HepG2 (cell line): ENCODE results near the gene SGCE. TPM values are rescaled to one million over a fixed set of nuclear protein-coding genes. Genes with fewer than 3 reads are reported as not detected.

Source experiments
- FOXA3 ChIP-seq: IDR thresholded peaks from 2 replicates; pipeline ENCODE4 v1.6.1; 2016; ENCODE audit warnings: missing genetic modification reagents, missing compliant biosample characterization
- GLI4 ChIP-seq: sonication (generic); formaldehyde crosslinking; IDR thresholded peaks from 2 replicates; pipeline ENCODE4 v1.5.1; 2020; ENCODE audit warnings: missing genetic modification reagents, mild to moderate bottlenecking, moderate library complexity, borderline replicate concordance
- GZF1 ChIP-seq: sonication (generic); formaldehyde crosslinking; IDR thresholded peaks from 2 replicates; pipeline ENCODE4 v1.5.1; 2020; ENCODE audit warnings: mild to moderate bottlenecking, missing genetic modification reagents
- KLF15 ChIP-seq: sonication (generic); formaldehyde crosslinking; IDR thresholded peaks from 2 replicates; pipeline ENCODE4 v1.8.1; 2023; ENCODE audit warnings: borderline replicate concordance, mild to moderate bottlenecking, inconsistent platforms, missing genetic modification reagents, mixed read lengths
- MIXL1 ChIP-seq: IDR thresholded peaks from 2 replicates; pipeline ENCODE4 v1.6.1; 2016
- NFKBIZ ChIP-seq: IDR thresholded peaks from 2 replicates; pipeline ENCODE4 v1.6.1; 2018; ENCODE audit warnings: missing genetic modification reagents, missing compliant biosample characterization
- SIX1 ChIP-seq: sonication (generic); formaldehyde crosslinking; IDR thresholded peaks from 2 replicates; pipeline ENCODE4 v1.4.0; 2020; ENCODE audit warnings: missing genetic modification reagents, borderline replicate concordance
- SRY ChIP-seq: sonication (generic); formaldehyde crosslinking; IDR thresholded peaks from 2 replicates; pipeline ENCODE4 v1.8.0; 2022; ENCODE audit warnings: mild to moderate bottlenecking, missing genetic modification reagents
- TCF7 ChIP-seq: sonication (generic); IDR thresholded peaks from 2 replicates; pipeline ENCODE4 v1.6.1; 2016; ENCODE audit warnings: antibody characterized with exemption, low read depth
- TEAD2 ChIP-seq: sonication (generic); formaldehyde crosslinking; IDR thresholded peaks from 2 replicates; pipeline ENCODE4 v1.9.0; 2021; ENCODE audit warnings: missing genetic modification reagents
- TRIM24 ChIP-seq: sonication (generic); formaldehyde crosslinking; IDR thresholded peaks from 2 replicates; pipeline ENCODE4 v1.8.0; 2022; ENCODE audit warnings: mild to moderate bottlenecking, missing genetic modification reagents
- U2AF2 ChIP-seq: fragments of 200-400 bp; formaldehyde crosslinking; IDR thresholded peaks from 2 replicates; pipeline ENCODE4 v1.6.1; 2017; ENCODE audit warnings: low read depth, mild to moderate bottlenecking, low read length
- ZBTB7A ChIP-seq: sonication (generic); formaldehyde crosslinking; IDR thresholded peaks from 2 replicates; pipeline ENCODE4 v1.8.0; 2022; ENCODE audit warnings: mild to moderate bottlenecking, missing genetic modification reagents
- ZNF124 ChIP-seq: sonication (generic); formaldehyde crosslinking; IDR thresholded peaks from 2 replicates; pipeline ENCODE4 v1.4.0; 2020; ENCODE audit warnings: missing genetic modification reagents
- ZNF383 ChIP-seq: sonication (generic); formaldehyde crosslinking; IDR thresholded peaks from 2 replicates; pipeline ENCODE4 v1.4.0; 2020; ENCODE audit warnings: missing genetic modification reagents, mild to moderate bottlenecking, borderline replicate concordance
- ZNF484 ChIP-seq: sonication (generic); formaldehyde crosslinking; IDR thresholded peaks from 2 replicates; pipeline ENCODE4 v1.5.1; 2020; ENCODE audit warnings: mild to moderate bottlenecking, low read depth, missing genetic modification reagents, borderline replicate concordance
- polyA plus RNA-seq, 8 experiments: library from polyadenylated mRNA; depleted of rRNA in 3 of 8; stranded (reverse) in 7 of 8; unstranded in 1 of 8; fragments of >200 nt; fragmentation: Illumina TruSeq in 4 of 8; extraction: Trizol in 4 of 8; gene quantifications; 2 replicates each; pipeline versions ENCODE4 v1.2.1 to v1.2.3, GENCODE V29; 2011 to 2016; ENCODE audit warnings: low read depth in 4 of 8, missing spikeins in 1 of 8, mixed read lengths in 1 of 8; ENCODE audit not compliant: insufficient read depth in 1 of 8
- total RNA-seq, 5 experiments: library from RNA; depleted of rRNA; stranded (reverse); fragments of >200 nt; fragmentation: Illumina TruSeq; extraction: Trizol; gene quantifications; 2 replicates each; pipeline ENCODE4 v1.2.3, GENCODE V29; 2016; ENCODE audit warnings: low read depth in 1 of 5
- TF ChIP-seq, protein P1 (sequence below): sonication (generic); formaldehyde crosslinking; IDR thresholded peaks from 2 replicates; pipeline ENCODE4 v1.4.0; 2020; ENCODE audit warnings: missing genetic modification reagents, low read depth, mild to moderate bottlenecking, borderline replicate concordance
- TF ChIP-seq, protein P2 (sequence below), 2 experiments: fragments of 450-650 bp in 1 of 2; sonication (generic) in 1 of 2; formaldehyde crosslinking; IDR thresholded peaks; 2 replicates each; pipeline versions ENCODE4 v1.5.0 to v1.8.0; 2020 to 2022; ENCODE audit warnings: mild to moderate bottlenecking in 1 of 2, missing genetic modification reagents in 1 of 2
- TF ChIP-seq, protein P3 (sequence below): IDR thresholded peaks from 2 replicates; pipeline ENCODE4 v1.6.1; 2016; ENCODE audit warnings: missing biosample characterization, missing genetic modification reagents, low read depth
- TF ChIP-seq, protein P4 (sequence below): sonication (generic); formaldehyde crosslinking; IDR thresholded peaks from 2 replicates; pipeline ENCODE4 v1.5.0; 2020; ENCODE audit warnings: mild to moderate bottlenecking, missing genetic modification reagents, moderate library complexity
- TF ChIP-seq, protein P5 (sequence below): IDR thresholded peaks from 2 replicates; pipeline ENCODE4 v1.6.1; 2016; ENCODE audit warnings: missing compliant biosample characterization, missing genetic modification reagents, borderline replicate concordance
- TF ChIP-seq, protein P6 (sequence below): sonication (generic); formaldehyde crosslinking; IDR thresholded peaks from 2 replicates; pipeline ENCODE4; 2020; ENCODE audit warnings: missing genetic modification reagents, mild to moderate bottlenecking, borderline replicate concordance

SGCE gene
- total and polyA plus RNA-seq, 2 of the 13 experiments (the other 11 are each of a cell fraction or from before 2014, with no cell fraction given) = 52.3 to 71.1 TPM

DNA sequence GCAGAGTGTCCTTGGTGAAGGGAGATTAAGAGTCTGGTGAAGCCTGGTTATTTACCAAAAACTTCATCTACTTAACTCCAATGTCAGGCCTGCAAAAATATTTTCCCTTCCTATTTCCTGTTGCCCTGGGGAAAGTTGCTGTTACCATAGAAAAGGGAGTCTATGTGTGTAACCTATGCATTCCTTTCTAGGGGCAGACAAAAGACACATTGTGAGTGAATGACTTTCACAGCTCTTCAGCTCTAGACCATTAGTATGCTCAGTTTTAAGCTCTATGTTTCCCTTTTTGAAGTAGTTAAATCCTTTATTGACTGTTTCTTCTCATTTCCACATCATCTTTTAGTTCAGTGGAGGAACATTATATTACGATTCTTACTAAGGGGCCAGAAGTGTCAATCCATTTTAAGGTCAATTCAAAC is 45.6 kb upstream of the SGCE start (continued):
- peak; percentile 80 for TF ChIP-seq FOXA3 (CRISPR knock-in tag)
- TF ChIP-seq TRIM24 (CRISPR knock-in tag) = no peak
- TF ChIP-seq, protein P1, sequence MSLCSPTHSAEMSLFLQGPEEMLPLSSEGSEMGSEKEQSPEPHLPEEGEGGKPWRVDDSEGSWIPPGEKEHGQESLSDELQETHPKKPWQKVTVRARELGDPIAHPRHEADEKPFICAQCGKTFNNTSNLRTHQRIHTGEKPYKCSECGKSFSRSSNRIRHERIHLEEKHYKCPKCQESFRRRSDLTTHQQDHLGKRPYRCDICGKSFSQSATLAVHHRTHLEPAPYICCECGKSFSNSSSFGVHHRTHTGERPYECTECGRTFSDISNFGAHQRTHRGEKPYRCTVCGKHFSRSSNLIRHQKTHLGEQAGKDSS = no peak
- no peak for TF ChIP-seq ZNF124 (CRISPR knock-in tag)
- 0 out of 2 replicates have a peak, but pooled peaks have one; percentile 38 for TF ChIP-seq NFKBIZ (CRISPR knock-in tag)
- no peak for TF ChIP-seq ZBTB7A
- TF ChIP-seq GLI4 (CRISPR knock-in tag) = no peak
- peak; percentile 67 for TF ChIP-seq TCF7
- TF ChIP-seq U2AF2 = no peak
- peak; percentile 26; the same call in 1 of the 2 replicates for TF ChIP-seq SIX1 (CRISPR knock-in tag)
- TF ChIP-seq TEAD2 (CRISPR knock-in tag) = no peak
- TF ChIP-seq GZF1 (CRISPR knock-in tag) = no peak
- TF ChIP-seq MIXL1 (CRISPR knock-in tag) = peak; percentile 71; the same call in 1 of the 2 replicates
- TF ChIP-seq, protein P2, sequence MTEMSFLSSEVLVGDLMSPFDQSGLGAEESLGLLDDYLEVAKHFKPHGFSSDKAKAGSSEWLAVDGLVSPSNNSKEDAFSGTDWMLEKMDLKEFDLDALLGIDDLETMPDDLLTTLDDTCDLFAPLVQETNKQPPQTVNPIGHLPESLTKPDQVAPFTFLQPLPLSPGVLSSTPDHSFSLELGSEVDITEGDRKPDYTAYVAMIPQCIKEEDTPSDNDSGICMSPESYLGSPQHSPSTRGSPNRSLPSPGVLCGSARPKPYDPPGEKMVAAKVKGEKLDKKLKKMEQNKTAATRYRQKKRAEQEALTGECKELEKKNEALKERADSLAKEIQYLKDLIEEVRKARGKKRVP (CRISPR knock-in tag; IDR thresholded peaks at IDR 0.05) = no peak
- TF ChIP-seq ZNF383 (CRISPR knock-in tag) = no peak
- TF ChIP-seq, protein P3, sequence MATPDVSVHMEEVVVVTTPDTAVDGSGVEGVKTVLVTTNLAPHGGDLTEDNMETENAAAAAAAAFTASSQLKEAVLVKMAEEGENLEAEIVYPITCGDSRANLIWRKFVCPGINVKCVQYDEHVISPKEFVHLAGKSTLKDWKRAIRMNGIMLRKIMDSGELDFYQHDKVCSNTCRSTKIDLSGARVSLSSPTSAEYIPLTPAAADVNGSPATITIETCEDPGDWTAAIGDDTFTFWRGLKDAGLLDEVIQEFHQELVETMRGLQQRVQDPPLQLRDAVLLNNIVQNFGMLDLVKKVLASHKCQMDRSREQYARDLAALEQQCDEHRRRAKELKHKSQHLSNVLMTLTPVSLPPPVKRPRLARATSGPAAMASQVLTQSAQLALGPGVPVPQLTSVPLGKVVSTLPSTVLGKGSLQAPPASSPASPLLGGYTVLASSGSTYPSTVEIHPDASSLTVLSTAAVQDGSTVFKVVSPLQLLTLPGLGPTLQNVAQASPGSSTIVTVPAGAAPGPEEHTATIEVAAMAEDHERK = no peak
- TF ChIP-seq, protein P4, sequence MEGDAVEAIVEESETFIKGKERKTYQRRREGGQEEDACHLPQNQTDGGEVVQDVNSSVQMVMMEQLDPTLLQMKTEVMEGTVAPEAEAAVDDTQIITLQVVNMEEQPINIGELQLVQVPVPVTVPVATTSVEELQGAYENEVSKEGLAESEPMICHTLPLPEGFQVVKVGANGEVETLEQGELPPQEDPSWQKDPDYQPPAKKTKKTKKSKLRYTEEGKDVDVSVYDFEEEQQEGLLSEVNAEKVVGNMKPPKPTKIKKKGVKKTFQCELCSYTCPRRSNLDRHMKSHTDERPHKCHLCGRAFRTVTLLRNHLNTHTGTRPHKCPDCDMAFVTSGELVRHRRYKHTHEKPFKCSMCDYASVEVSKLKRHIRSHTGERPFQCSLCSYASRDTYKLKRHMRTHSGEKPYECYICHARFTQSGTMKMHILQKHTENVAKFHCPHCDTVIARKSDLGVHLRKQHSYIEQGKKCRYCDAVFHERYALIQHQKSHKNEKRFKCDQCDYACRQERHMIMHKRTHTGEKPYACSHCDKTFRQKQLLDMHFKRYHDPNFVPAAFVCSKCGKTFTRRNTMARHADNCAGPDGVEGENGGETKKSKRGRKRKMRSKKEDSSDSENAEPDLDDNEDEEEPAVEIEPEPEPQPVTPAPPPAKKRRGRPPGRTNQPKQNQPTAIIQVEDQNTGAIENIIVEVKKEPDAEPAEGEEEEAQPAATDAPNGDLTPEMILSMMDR (CRISPR knock-in tag) = no peak
- no peak for TF ChIP-seq ZNF484 (CRISPR knock-in tag)
- TF ChIP-seq KLF15 = no peak
- TF ChIP-seq, protein P5, sequence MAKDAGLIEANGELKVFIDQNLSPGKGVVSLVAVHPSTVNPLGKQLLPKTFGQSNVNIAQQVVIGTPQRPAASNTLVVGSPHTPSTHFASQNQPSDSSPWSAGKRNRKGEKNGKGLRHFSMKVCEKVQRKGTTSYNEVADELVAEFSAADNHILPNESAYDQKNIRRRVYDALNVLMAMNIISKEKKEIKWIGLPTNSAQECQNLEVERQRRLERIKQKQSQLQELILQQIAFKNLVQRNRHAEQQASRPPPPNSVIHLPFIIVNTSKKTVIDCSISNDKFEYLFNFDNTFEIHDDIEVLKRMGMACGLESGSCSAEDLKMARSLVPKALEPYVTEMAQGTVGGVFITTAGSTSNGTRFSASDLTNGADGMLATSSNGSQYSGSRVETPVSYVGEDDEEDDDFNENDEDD (CRISPR knock-in tag) = no peak; the same call in 1 of the 2 replicates
- TF ChIP-seq, protein P6, sequence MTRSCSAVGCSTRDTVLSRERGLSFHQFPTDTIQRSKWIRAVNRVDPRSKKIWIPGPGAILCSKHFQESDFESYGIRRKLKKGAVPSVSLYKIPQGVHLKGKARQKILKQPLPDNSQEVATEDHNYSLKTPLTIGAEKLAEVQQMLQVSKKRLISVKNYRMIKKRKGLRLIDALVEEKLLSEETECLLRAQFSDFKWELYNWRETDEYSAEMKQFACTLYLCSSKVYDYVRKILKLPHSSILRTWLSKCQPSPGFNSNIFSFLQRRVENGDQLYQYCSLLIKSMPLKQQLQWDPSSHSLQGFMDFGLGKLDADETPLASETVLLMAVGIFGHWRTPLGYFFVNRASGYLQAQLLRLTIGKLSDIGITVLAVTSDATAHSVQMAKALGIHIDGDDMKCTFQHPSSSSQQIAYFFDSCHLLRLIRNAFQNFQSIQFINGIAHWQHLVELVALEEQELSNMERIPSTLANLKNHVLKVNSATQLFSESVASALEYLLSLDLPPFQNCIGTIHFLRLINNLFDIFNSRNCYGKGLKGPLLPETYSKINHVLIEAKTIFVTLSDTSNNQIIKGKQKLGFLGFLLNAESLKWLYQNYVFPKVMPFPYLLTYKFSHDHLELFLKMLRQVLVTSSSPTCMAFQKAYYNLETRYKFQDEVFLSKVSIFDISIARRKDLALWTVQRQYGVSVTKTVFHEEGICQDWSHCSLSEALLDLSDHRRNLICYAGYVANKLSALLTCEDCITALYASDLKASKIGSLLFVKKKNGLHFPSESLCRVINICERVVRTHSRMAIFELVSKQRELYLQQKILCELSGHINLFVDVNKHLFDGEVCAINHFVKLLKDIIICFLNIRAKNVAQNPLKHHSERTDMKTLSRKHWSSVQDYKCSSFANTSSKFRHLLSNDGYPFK (CRISPR knock-in tag) = no peak
- no peak for TF ChIP-seq SRY (CRISPR knock-in tag)
